GM12878 (cell line): ENCODE results near the gene UIMC1. TPM values are rescaled to one million over a fixed set of nuclear protein-coding genes. Genes with fewer than 3 reads are reported as not detected.

ENCODE experiments used
- ATAC-seq: fragments of 200-7000 bp; cut with Tn5 transposase; 3 replicates; pipeline ENCODE4 v1.9.1; 2020; ENCODE audit warnings: mild to moderate bottlenecking, moderate library complexity
- BruUV-seq: library from RNA; stranded (reverse); fragments of 400-500 nt; replicated peaks from 2 replicates; lab custom pipeline; 2021; lab: Mats Ljungman, UMichigan
- CTCF ChIA-PET: fragments of 300-600 bp; sonication (Branson Sonifier 250); formaldehyde crosslinking; extraction: SDS; loops from one replicate; lab custom pipeline; 2021; ENCODE audit warnings: inconsistent platforms; lab: Yijun Ruan, JAX
- POLR2A ChIA-PET: fragments of 350-600 bp; formaldehyde crosslinking; extraction: SDS; loops from one replicate; lab custom pipeline; 2021; ENCODE audit warnings: inconsistent platforms; lab: Charles Lee
- RAD21 ChIA-PET: fragments of 300-600 bp; sonication (Branson Sonifier 250); formaldehyde crosslinking; loops from one replicate; lab custom pipeline; 2023; ENCODE audit warnings: antibody characterized with exemption; ENCODE audit not compliant: unreplicated experiment; lab: Charles Lee
- SMC1A ChIA-PET: fragments of 300-600 bp; sonication (Branson Sonifier 250); formaldehyde crosslinking; loops from one replicate; lab custom pipeline; 2023; ENCODE audit not compliant: unreplicated experiment, uncharacterized antibody; lab: Charles Lee
- DNase-seq: peaks from one replicate; pipeline ENCODE4 v3.0.0-alpha.2; 2011; ENCODE audit warnings: low read depth, low spot score
- FAIRE-seq: peaks from 3 replicates; lab custom pipeline; 2011; peaks lifted over from hg19 to GRCh38; lab: Jason Lieb, UNC
- H2AFZ ChIP-seq: 2 replicates; pipeline ENCODE4 v1.6.0; 2011; ENCODE audit warnings: low read depth, low read length, control low read depth; ENCODE audit not compliant: control insufficient read depth
- H3K27ac ChIP-seq: 2 replicates; pipeline ENCODE4 v1.5.1; 2011; ENCODE audit warnings: control low read depth; ENCODE audit not compliant: control insufficient read depth, insufficient read depth
- H3K27me3 ChIP-seq, 2 experiments: replicated peaks in 1 of 2; 2 replicates each; pipeline versions ENCODE4 v1.6.0 to v1.6.1; 2011; ENCODE audit warnings: low read length in 1 of 2; ENCODE audit not compliant: control insufficient read depth in 2 of 2, insufficient read depth in 2 of 2
- H3K36me3 ChIP-seq, 2 experiments: 2 replicates each; pipeline ENCODE4 v1.5.1; 2011; ENCODE audit warnings: low read length in 1 of 2; ENCODE audit not compliant: control insufficient read depth in 2 of 2, insufficient read depth in 2 of 2
- H3K4me1 ChIP-seq: 2 replicates; pipeline ENCODE4 v1.6.1; 2011; ENCODE audit warnings: mild to moderate bottlenecking, low read length, moderate library complexity, mixed read lengths; ENCODE audit not compliant: control insufficient read depth, insufficient read depth
- H3K4me2 ChIP-seq: 2 replicates; pipeline ENCODE4 v1.6.0; 2011; ENCODE audit warnings: control low read depth; ENCODE audit not compliant: control insufficient read depth, insufficient read depth
- H3K4me3 ChIP-seq: fragments of 200-600 bp; sonication (generic); 2 replicates; pipeline ENCODE4 v1.5.1; 2016
- H3K79me2 ChIP-seq: 2 replicates; pipeline ENCODE4 v1.6.0; 2011; ENCODE audit warnings: low read length; ENCODE audit not compliant: control insufficient read depth, insufficient read depth
- H3K9ac ChIP-seq: 2 replicates; pipeline ENCODE4 v1.8.0; 2011; ENCODE audit warnings: low read length, control low read depth, mixed read lengths; ENCODE audit not compliant: control insufficient read depth, insufficient read depth
- H3K9me3 ChIP-seq: replicated peaks from 3 replicates; pipeline ENCODE4 v1.5.1; 2011; ENCODE audit warnings: mild to moderate bottlenecking, low read length; ENCODE audit not compliant: control insufficient read depth, insufficient read depth
- H4K20me1 ChIP-seq: 2 replicates; pipeline ENCODE4 v1.6.0; 2011; ENCODE audit not compliant: control insufficient read depth, insufficient read depth
- BACH1 ChIP-seq: fragments of 450-650 bp; IDR thresholded peaks from 2 replicates; pipeline ENCODE4 v1.6.1; 2017; ENCODE audit warnings: mild to moderate bottlenecking, borderline replicate concordance
- E4F1 ChIP-seq: fragments of 450-650 bp; IDR thresholded peaks from 2 replicates; pipeline ENCODE4 v1.6.1; 2018; ENCODE audit warnings: borderline replicate concordance, mild to moderate bottlenecking; ENCODE audit not compliant: partially characterized antibody
- FOXM1 ChIP-seq: IDR thresholded peaks from 2 replicates; pipeline ENCODE4 v1.6.1; 2012; ENCODE audit warnings: low read depth, mild to moderate bottlenecking, inconsistent platforms, low read length, moderate library complexity
- GATAD2B ChIP-seq: fragments of 450-650 bp; conservative IDR thresholded peaks from 2 replicates; pipeline ENCODE4 v1.6.1; 2017; ENCODE audit warnings: low read depth, mild to moderate bottlenecking, moderate library complexity
- MEF2A ChIP-seq: IDR thresholded peaks from 2 replicates; pipeline ENCODE4 v1.6.1; 2011; ENCODE audit warnings: low read depth, mild to moderate bottlenecking, low read length, moderate library complexity; ENCODE audit not compliant: insufficient read depth
- MTA3 ChIP-seq: IDR thresholded peaks from 2 replicates; pipeline ENCODE4 v1.6.1; 2012; ENCODE audit warnings: low read length, inconsistent platforms, borderline replicate concordance
- NRF1 ChIP-seq: conservative IDR thresholded peaks from 2 replicates; pipeline ENCODE4 v1.6.1; 2011; ENCODE audit warnings: mild to moderate bottlenecking, low read depth, low read length, improper control_type of control experiment
- PKNOX1 ChIP-seq: fragments of 450-650 bp; IDR thresholded peaks from 2 replicates; pipeline ENCODE4 v1.6.1; 2016; ENCODE audit warnings: mild to moderate bottlenecking
- SPI1 ChIP-seq: IDR thresholded peaks from 2 replicates; pipeline ENCODE4 v1.6.1; 2011; ENCODE audit warnings: low read depth, mild to moderate bottlenecking, low read length, moderate library complexity, borderline replicate concordance; ENCODE audit not compliant: insufficient read depth
- TCF3 ChIP-seq: IDR thresholded peaks from 2 replicates; pipeline ENCODE4 v1.6.1; 2012; ENCODE audit warnings: low read depth, mild to moderate bottlenecking, low read length, borderline replicate concordance; ENCODE audit not compliant: insufficient read depth
- ZNF217 ChIP-seq: fragments of 450-650 bp; IDR thresholded peaks from 2 replicates; pipeline ENCODE4 v1.6.1; 2017; ENCODE audit warnings: antibody characterized with exemption, mild to moderate bottlenecking
- ZZZ3 ChIP-seq: IDR thresholded peaks from 2 replicates; pipeline ENCODE4 v1.6.1; 2011; ENCODE audit warnings: low read depth; ENCODE audit not compliant: control insufficient read depth, insufficient read length
- WGBS: methylation state at CpG from one replicate; pipeline ENCODE4 v1.1.6; 2016; ENCODE audit warnings: low lambda C conversion rate; ENCODE audit not compliant: insufficient replicate concordance, insufficient coverage; ENCODE audit errors: missing lambda C conversion rate; 5-methylcytosine and 5-hydroxymethylcytosine counted together
- in situ Hi-C: fragments of 300-500 bp; cut with MboI; formaldehyde crosslinking; loops from 9 replicates; pipeline ENCODE4 v1.14.3; 2018; ENCODE audit warnings: mixed read lengths
- intact Hi-C: fragments of 100-400 bp; cut with micrococcal nuclease; formaldehyde crosslinking; loops from one replicate; pipeline ENCODE4 v1.14.2; 2022; ENCODE audit not compliant: unreplicated experiment
- polyA plus RNA-seq, 11 experiments: library from polyadenylated mRNA; depleted of rRNA in 4 of 11; unstranded in 6 of 11; stranded (reverse) in 5 of 11; fragments of >200 nt; fragmentation: Nextera tagmentation in 4 of 11; fragmentation: Illumina TruSeq in 1 of 11; extraction: Ambion mirVana in 4 of 11; extraction: Trizol in 1 of 11; gene quantifications; 1 replicate in 1 of 11; 2 replicates in 10 of 11; pipeline versions ENCODE4 v1.2.1 to v1.2.3, GENCODE V29; 2011 to 2016; ENCODE audit warnings: inconsistent platforms in 2 of 11, missing spikeins in 2 of 11, low read depth in 1 of 11
- total RNA-seq, 4 experiments: library from RNA; depleted of rRNA in 3 of 4; stranded (reverse); fragments of >200 nt in 3 of 4; fragmentation: Illumina TruSeq in 1 of 4; extraction: Trizol in 1 of 4; gene quantifications; 2 replicates each; pipeline versions ENCODE4 v1.2.1 to v1.2.3, GENCODE V29; 2013 to 2021

UIMC1 gene
- total and polyA plus RNA-seq, 10 of the 15 experiments (the other 5 are each of a cell fraction or from before 2014, with no cell fraction given), result 16.2 to 51.4 (median 32.7) TPM

GRCh38 chr5:176863765-176864098 is 142.8 kb downstream of the UIMC1 start:
- TF ChIP-seq FOXM1 (no peak), MEF2A (no peak), NRF1 (no peak), ZNF217 (no peak), ZZZ3 (no peak), GATAD2B (no peak), E4F1 (no peak), MTA3 (no peak), BACH1 (no peak), PKNOX1 (no peak), TCF3 (no peak), SPI1 (no peak)
- no peak overlapping the region for H2AFZ ChIP-seq
- H3K27me3 ChIP-seq, result peaks cover 3 to 4% of the 10 kb centered on the region in 2 experiments; a peak in 3 of 4 replicates
- FAIRE-seq (no peak), ATAC-seq (no peak), DNase-seq (no peak)
- no peak overlapping the region for H3K9ac ChIP-seq
- no TSS peak for BruUV-seq
- no peaks in the 10 kb centered on the region for H3K36me3 ChIP-seq
- in situ Hi-C loops (no loop called here), intact Hi-C loops (no loop called here)
- no peak overlapping the region for H3K27ac ChIP-seq
- SMC1A ChIA-PET, result no interaction called here
- RAD21 ChIA-PET, result no interaction called here
- H3K79me2 ChIP-seq, result no peaks in the 10 kb centered on the region
- H3K4me3 ChIP-seq, result no peak overlapping the region
- H3K4me1 ChIP-seq, result no peaks in the 10 kb centered on the region
- no peaks in the 10 kb centered on the region for H3K9me3 ChIP-seq
- no peak overlapping the region for H3K4me2 ChIP-seq
- WGBS, result 43% methylated on average over 4 of the region's 5 CpGs
- CTCF ChIA-PET, result no interaction called here
- no peaks in the 10 kb centered on the region; the same call in 1 of the 2 replicates for H4K20me1 ChIP-seq
- POLR2A ChIA-PET, result no interaction called here
